GM21381 (cell line): Measurements from ENCODE around the gene CPO.

Experiments used
- ATAC-seq: cut with Tn5 transposase; IDR thresholded peaks from one replicate; pipeline ENCODE4 v1.9.1; 2021; ENCODE audit warnings: mild to moderate bottlenecking, moderate library complexity; ENCODE audit not compliant: unreplicated experiment

Gene CPO

DNA sequence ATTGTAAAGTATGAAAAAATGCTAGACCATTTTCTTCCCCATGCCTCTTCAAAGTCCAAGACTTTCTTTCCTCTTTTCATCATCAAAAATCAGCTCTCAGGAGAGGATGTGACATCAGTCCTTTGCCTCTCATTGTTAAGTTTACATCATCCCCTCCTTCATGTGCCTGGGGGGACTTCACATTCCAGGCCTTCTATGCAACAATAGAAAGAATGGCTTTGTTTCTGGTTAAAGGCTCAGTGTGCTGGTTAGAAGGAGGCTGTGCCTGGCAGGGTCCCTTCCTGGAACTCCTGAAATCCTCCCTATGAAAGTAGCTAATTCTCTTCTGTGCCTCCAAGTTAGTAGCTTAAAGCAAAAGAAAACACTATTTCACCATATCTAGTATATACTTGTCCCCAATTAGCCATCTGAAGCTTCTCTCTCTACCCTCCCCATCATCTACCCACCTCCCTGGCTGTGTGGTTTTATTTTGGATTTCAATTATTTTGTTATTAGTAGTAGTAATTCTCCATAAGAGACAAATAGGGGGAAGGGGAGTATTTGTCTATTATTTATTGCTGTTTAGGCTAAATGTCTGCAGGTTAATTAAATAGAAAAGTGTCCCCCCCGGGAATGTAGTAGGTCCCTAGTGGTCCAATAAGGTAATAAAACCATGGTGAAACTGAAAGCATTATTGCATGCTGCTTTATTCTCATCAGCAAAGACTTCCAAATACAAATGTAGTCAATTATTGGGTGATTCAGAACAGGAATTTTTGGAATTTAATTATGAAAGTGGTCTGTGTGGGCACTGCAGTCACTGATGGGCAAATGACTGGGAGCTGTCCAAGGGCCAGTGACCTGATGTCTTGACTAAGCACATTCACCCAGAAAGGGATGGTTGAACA lies 69.0 kb downstream of the CPO start:
- no peak for ATAC-seq

DNA sequence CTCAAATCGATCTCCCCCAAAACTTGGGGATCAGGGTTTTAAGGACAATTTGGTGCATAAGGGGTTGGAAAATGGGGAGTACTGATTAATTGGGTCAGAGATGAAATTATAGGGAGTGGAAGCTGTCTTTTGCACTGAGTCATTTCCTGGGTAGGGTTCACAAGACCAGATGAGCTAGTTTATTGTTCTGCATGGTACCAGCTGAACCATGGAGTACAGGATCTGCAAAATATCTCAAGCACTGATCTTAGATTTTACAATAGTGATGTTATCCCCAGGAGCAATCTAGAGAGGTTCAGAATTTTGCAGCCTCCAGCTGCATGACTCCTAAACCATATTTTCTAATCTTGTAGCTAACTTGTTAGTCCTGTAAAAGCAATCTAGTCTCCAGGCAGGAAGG lies 73.1 kb downstream of the CPO start:
- ATAC-seq, result no peak

- ATAC-seq, result no peak
Measured at GRCh38 chr2:207014424-207014823, 75.1 kb downstream of the CPO start.

DNA sequence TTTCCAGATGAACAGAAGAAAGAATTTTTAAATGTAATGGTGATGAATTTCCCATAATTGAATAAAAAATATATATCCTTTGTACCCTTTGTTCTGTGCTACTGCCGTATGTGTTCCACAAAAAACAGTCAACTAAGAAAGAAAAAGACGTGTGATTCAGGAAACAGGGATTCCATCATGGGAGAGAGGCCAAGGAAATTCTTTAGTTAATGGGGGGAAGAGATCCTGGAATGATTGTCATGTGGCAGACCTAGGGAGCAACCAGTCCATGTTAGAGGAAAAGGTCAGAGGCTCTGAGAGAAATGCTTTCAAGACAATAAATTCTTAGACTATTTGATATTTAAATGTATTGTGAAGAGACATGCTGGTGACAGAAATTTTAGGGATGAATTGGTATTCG lies 76.6 kb downstream of the CPO start:
- ATAC-seq, result no peak
